GM12878 (cell line): ENCODE data around the gene RANBP17. TPM values are rescaled to one million over a fixed set of nuclear protein-coding genes. Genes with fewer than 3 reads are reported as not detected.

Experiments
- ATAC-seq: fragments of 200-7000 bp; cut with Tn5 transposase; 3 replicates; pipeline ENCODE4 v1.9.1; 2020; ENCODE audit warnings: mild to moderate bottlenecking, moderate library complexity
- BruUV-seq: library from RNA; stranded (reverse); fragments of 400-500 nt; replicated peaks from 2 replicates; lab custom pipeline; 2021; lab: Mats Ljungman, UMichigan
- CTCF ChIA-PET: fragments of 300-600 bp; sonication (Branson Sonifier 250); formaldehyde crosslinking; extraction: SDS; loops from one replicate; lab custom pipeline; 2021; ENCODE audit warnings: inconsistent platforms; lab: Yijun Ruan, JAX
- POLR2A ChIA-PET: fragments of 350-600 bp; formaldehyde crosslinking; extraction: SDS; loops from one replicate; lab custom pipeline; 2021; ENCODE audit warnings: inconsistent platforms; lab: Charles Lee
- RAD21 ChIA-PET: fragments of 300-600 bp; sonication (Branson Sonifier 250); formaldehyde crosslinking; loops from one replicate; lab custom pipeline; 2023; ENCODE audit warnings: antibody characterized with exemption; ENCODE audit not compliant: unreplicated experiment; lab: Charles Lee
- SMC1A ChIA-PET: fragments of 300-600 bp; sonication (Branson Sonifier 250); formaldehyde crosslinking; loops from one replicate; lab custom pipeline; 2023; ENCODE audit not compliant: unreplicated experiment, uncharacterized antibody; lab: Charles Lee
- DNase-seq: peaks from one replicate; pipeline ENCODE4 v3.0.0-alpha.2; 2011; ENCODE audit warnings: low read depth, low spot score
- FAIRE-seq: peaks from 3 replicates; lab custom pipeline; 2011; peaks lifted over from hg19 to GRCh38; lab: Jason Lieb, UNC
- H2AFZ ChIP-seq: 2 replicates; pipeline ENCODE4 v1.6.0; 2011; ENCODE audit warnings: low read depth, low read length, control low read depth; ENCODE audit not compliant: control insufficient read depth
- H3K27ac ChIP-seq: 2 replicates; pipeline ENCODE4 v1.5.1; 2011; ENCODE audit warnings: control low read depth; ENCODE audit not compliant: control insufficient read depth, insufficient read depth
- H3K27me3 ChIP-seq, 2 experiments: replicated peaks in 1 of 2; 2 replicates each; pipeline versions ENCODE4 v1.6.0 to v1.6.1; 2011; ENCODE audit warnings: low read length in 1 of 2; ENCODE audit not compliant: control insufficient read depth in 2 of 2, insufficient read depth in 2 of 2
- H3K36me3 ChIP-seq, 2 experiments: 2 replicates each; pipeline ENCODE4 v1.5.1; 2011; ENCODE audit warnings: low read length in 1 of 2; ENCODE audit not compliant: control insufficient read depth in 2 of 2, insufficient read depth in 2 of 2
- H3K4me1 ChIP-seq: 2 replicates; pipeline ENCODE4 v1.6.1; 2011; ENCODE audit warnings: mild to moderate bottlenecking, low read length, moderate library complexity, mixed read lengths; ENCODE audit not compliant: control insufficient read depth, insufficient read depth
- H3K4me2 ChIP-seq: 2 replicates; pipeline ENCODE4 v1.6.0; 2011; ENCODE audit warnings: control low read depth; ENCODE audit not compliant: control insufficient read depth, insufficient read depth
- H3K4me3 ChIP-seq: fragments of 200-600 bp; sonication (generic); 2 replicates; pipeline ENCODE4 v1.5.1; 2016
- H3K79me2 ChIP-seq: 2 replicates; pipeline ENCODE4 v1.6.0; 2011; ENCODE audit warnings: low read length; ENCODE audit not compliant: control insufficient read depth, insufficient read depth
- H3K9ac ChIP-seq: 2 replicates; pipeline ENCODE4 v1.8.0; 2011; ENCODE audit warnings: low read length, control low read depth, mixed read lengths; ENCODE audit not compliant: control insufficient read depth, insufficient read depth
- H3K9me3 ChIP-seq: replicated peaks from 3 replicates; pipeline ENCODE4 v1.5.1; 2011; ENCODE audit warnings: mild to moderate bottlenecking, low read length; ENCODE audit not compliant: control insufficient read depth, insufficient read depth
- H4K20me1 ChIP-seq: 2 replicates; pipeline ENCODE4 v1.6.0; 2011; ENCODE audit not compliant: control insufficient read depth, insufficient read depth
- BACH1 ChIP-seq: fragments of 450-650 bp; IDR thresholded peaks from 2 replicates; pipeline ENCODE4 v1.6.1; 2017; ENCODE audit warnings: mild to moderate bottlenecking, borderline replicate concordance
- IRF4 ChIP-seq: IDR thresholded peaks from 2 replicates; pipeline ENCODE4 v1.6.1; 2011; ENCODE audit warnings: low read depth, low read length
- NFYB ChIP-seq: IDR thresholded peaks from 2 replicates; pipeline ENCODE4 v1.6.1; 2011; ENCODE audit warnings: low read depth, mild to moderate bottlenecking, low read length, improper control_type of control experiment, moderate library complexity; ENCODE audit not compliant: insufficient read depth
- PAX5 ChIP-seq: IDR thresholded peaks from 2 replicates; pipeline ENCODE4 v1.6.1; 2011; ENCODE audit warnings: low read depth, low read length, borderline replicate concordance
- RAD51 ChIP-seq: fragments of 450-650 bp; IDR thresholded peaks from 2 replicates; pipeline ENCODE4 v1.6.1; 2016; ENCODE audit warnings: moderate library complexity, mild to moderate bottlenecking, inconsistent platforms
- RFX5 ChIP-seq: IDR thresholded peaks from 2 replicates; pipeline ENCODE4 v1.6.1; 2011; ENCODE audit warnings: low read depth, low read length, improper control_type of control experiment
- STAT1 ChIP-seq: fragments of 450-650 bp; conservative IDR thresholded peaks from 2 replicates; pipeline ENCODE4 v1.6.1; 2014; ENCODE audit warnings: antibody characterized with exemption, mild to moderate bottlenecking
- WGBS: methylation state at CpG from one replicate; pipeline ENCODE4 v1.1.6; 2016; ENCODE audit warnings: low lambda C conversion rate; ENCODE audit not compliant: insufficient replicate concordance, insufficient coverage; ENCODE audit errors: missing lambda C conversion rate; 5-methylcytosine and 5-hydroxymethylcytosine counted together
- in situ Hi-C: fragments of 300-500 bp; cut with MboI; formaldehyde crosslinking; loops from 9 replicates; pipeline ENCODE4 v1.14.3; 2018; ENCODE audit warnings: mixed read lengths
- intact Hi-C: fragments of 100-400 bp; cut with micrococcal nuclease; formaldehyde crosslinking; loops from one replicate; pipeline ENCODE4 v1.14.2; 2022; ENCODE audit not compliant: unreplicated experiment
- polyA plus RNA-seq, 11 experiments: library from polyadenylated mRNA; depleted of rRNA in 4 of 11; unstranded in 6 of 11; stranded (reverse) in 5 of 11; fragments of >200 nt; fragmentation: Nextera tagmentation in 4 of 11; fragmentation: Illumina TruSeq in 1 of 11; extraction: Ambion mirVana in 4 of 11; extraction: Trizol in 1 of 11; gene quantifications; 1 replicate in 1 of 11; 2 replicates in 10 of 11; pipeline versions ENCODE4 v1.2.1 to v1.2.3, GENCODE V29; 2011 to 2016; ENCODE audit warnings: inconsistent platforms in 2 of 11, missing spikeins in 2 of 11, low read depth in 1 of 11
- total RNA-seq, 4 experiments: library from RNA; depleted of rRNA in 3 of 4; stranded (reverse); fragments of >200 nt in 3 of 4; fragmentation: Illumina TruSeq in 1 of 4; extraction: Trizol in 1 of 4; gene quantifications; 2 replicates each; pipeline versions ENCODE4 v1.2.1 to v1.2.3, GENCODE V29; 2013 to 2021
- TF ChIP-seq, protein P1 (sequence below): fragments of 450-650 bp; IDR thresholded peaks from 2 replicates; pipeline ENCODE4 v1.6.1; 2016; ENCODE audit warnings: mild to moderate bottlenecking, moderate library complexity, borderline replicate concordance
- TF ChIP-seq, protein P2 (sequence below): fragments of 450-650 bp; conservative IDR thresholded peaks from 2 replicates; pipeline ENCODE4 v1.6.1; 2017; ENCODE audit warnings: mild to moderate bottlenecking, moderate library complexity

The RANBP17 gene
- total and polyA plus RNA-seq, 10 of the 15 experiments (the other 5 are each of a cell fraction or from before 2014, with no cell fraction given), result 0.10 TPM; not detected in 9

DNA sequence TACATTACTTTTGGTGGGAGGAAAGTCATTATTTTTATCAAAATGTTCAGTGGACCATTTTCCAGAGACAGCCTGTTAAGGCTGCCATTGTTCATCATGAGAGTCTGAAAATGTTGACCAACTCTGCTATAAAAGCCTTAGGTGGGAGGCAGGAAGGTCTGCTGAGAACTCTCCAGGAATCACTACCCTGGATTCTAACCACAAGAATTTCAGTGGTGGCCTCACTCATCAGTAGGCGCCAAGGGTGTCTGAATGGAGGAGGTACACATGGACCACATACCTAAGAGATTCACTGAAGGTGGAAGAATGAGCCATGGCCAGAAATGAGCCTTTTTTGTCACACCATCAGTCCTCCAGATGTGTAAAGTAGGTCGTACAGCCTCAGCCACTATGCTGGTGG is 426.2 kb downstream of the RANBP17 start:
- ChIA-PET CTCF (no interaction called here), RAD21 (no interaction called here), POLR2A (no interaction called here), SMC1A (no interaction called here)
- H4K20me1 ChIP-seq, result no peaks in the 10 kb centered on the region
- H3K4me1 ChIP-seq, result no peaks in the 10 kb centered on the region
- H3K4me3 ChIP-seq, result no peak overlapping the region
- no peaks in the 10 kb centered on the region; a peak in 1 of 4 replicates for H3K27me3 ChIP-seq
- in situ Hi-C loops, result no loop called here
- H3K36me3 ChIP-seq, result no peaks in the 10 kb centered on the region
- no peak for DNase-seq
- H3K4me2 ChIP-seq, result no peak overlapping the region
- H3K79me2 ChIP-seq, result no peaks in the 10 kb centered on the region
- no peak for FAIRE-seq
- no peak overlapping the region for H3K27ac ChIP-seq
- no peaks in the 10 kb centered on the region for H3K9me3 ChIP-seq
- TF ChIP-seq, protein P1, sequence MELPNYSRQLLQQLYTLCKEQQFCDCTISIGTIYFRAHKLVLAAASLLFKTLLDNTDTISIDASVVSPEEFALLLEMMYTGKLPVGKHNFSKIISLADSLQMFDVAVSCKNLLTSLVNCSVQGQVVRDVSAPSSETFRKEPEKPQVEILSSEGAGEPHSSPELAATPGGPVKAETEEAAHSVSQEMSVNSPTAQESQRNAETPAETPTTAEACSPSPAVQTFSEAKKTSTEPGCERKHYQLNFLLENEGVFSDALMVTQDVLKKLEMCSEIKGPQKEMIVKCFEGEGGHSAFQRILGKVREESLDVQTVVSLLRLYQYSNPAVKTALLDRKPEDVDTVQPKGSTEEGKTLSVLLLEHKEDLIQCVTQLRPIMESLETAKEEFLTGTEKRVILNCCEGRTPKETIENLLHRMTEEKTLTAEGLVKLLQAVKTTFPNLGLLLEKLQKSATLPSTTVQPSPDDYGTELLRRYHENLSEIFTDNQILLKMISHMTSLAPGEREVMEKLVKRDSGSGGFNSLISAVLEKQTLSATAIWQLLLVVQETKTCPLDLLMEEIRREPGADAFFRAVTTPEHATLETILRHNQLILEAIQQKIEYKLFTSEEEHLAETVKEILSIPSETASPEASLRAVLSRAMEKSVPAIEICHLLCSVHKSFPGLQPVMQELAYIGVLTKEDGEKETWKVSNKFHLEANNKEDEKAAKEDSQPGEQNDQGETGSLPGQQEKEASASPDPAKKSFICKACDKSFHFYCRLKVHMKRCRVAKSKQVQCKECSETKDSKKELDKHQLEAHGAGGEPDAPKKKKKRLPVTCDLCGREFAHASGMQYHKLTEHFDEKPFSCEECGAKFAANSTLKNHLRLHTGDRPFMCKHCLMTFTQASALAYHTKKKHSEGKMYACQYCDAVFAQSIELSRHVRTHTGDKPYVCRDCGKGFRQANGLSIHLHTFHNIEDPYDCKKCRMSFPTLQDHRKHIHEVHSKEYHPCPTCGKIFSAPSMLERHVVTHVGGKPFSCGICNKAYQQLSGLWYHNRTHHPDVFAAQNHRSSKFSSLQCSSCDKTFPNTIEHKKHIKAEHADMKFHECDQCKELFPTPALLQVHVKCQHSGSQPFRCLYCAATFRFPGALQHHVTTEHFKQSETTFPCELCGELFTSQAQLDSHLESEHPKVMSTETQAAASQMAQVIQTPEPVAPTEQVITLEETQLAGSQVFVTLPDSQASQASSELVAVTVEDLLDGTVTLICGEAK, result no peak
- TF ChIP-seq IRF4, result no peak
- no peak for TF ChIP-seq RAD51
- no peak for TF ChIP-seq NFYB
- no peak for TF ChIP-seq RFX5
- TF ChIP-seq STAT1, result no peak
- no peak for TF ChIP-seq PAX5
- TF ChIP-seq, protein P2, sequence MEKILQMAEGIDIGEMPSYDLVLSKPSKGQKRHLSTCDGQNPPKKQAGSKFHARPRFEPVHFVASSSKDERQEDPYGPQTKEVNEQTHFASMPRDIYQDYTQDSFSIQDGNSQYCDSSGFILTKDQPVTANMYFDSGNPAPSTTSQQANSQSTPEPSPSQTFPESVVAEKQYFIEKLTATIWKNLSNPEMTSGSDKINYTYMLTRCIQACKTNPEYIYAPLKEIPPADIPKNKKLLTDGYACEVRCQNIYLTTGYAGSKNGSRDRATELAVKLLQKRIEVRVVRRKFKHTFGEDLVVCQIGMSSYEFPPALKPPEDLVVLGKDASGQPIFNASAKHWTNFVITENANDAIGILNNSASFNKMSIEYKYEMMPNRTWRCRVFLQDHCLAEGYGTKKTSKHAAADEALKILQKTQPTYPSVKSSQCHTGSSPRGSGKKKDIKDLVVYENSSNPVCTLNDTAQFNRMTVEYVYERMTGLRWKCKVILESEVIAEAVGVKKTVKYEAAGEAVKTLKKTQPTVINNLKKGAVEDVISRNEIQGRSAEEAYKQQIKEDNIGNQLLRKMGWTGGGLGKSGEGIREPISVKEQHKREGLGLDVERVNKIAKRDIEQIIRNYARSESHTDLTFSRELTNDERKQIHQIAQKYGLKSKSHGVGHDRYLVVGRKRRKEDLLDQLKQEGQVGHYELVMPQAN, result no peak
- no peak for TF ChIP-seq BACH1
- ATAC-seq, result no peak
- 32% methylated on average over 2 of the region's 2 CpGs for WGBS
- H2AFZ ChIP-seq, result no peak overlapping the region
- H3K9ac ChIP-seq, result no peak overlapping the region
- intact Hi-C loops, result no loop called here
- no TSS peak for BruUV-seq
